Thyroid gland (tissue), 4 donors: ENCODE data around the gene HYOU1. TPM values are rescaled to one million over a fixed set of nuclear protein-coding genes. Genes with fewer than 3 reads are reported as not detected.

ENCODE experiments used
- DNase-seq, 2 donors: peaks; one replicate each; pipeline ENCODE4 v3.0.0-alpha.2; 2019
- H3K27ac ChIP-seq, 3 donors: fragments of 200-600 bp; sonication (generic); 1 replicate in 2 of 3; 2 replicates in 1 of 3; pipeline ENCODE4 v1.5.1; 2016 to 2019; ENCODE audit warnings: mild to moderate bottlenecking in 1 of 3, moderate library complexity in 1 of 3
- H3K27me3 ChIP-seq: fragments of 200-600 bp; sonication (generic); one replicate; pipeline ENCODE4 v1.5.1; 2019
- H3K36me3 ChIP-seq, 2 donors: fragments of 200-600 bp; sonication (generic); one replicate each; pipeline ENCODE4 v1.5.1; 2016 to 2019
- H3K4me1 ChIP-seq, 2 donors: fragments of 200-600 bp; sonication (generic); one replicate each; pipeline ENCODE4 v1.5.1; 2017 to 2019
- H3K4me3 ChIP-seq, 3 donors: fragments of 200-600 bp; sonication (generic); replicated peaks in 1 of 3; 1 replicate in 2 of 3; 2 replicates in 1 of 3; pipeline ENCODE4 v1.5.1; 2016; ENCODE audit warnings: mild to moderate bottlenecking in 1 of 3
- H3K9me3 ChIP-seq: fragments of 200-600 bp; sonication (generic); one replicate; pipeline ENCODE4 v1.5.1; 2017
- CTCF ChIP-seq, 6 experiments: fragments of 200-600 bp in 3 of 6; fragments of 450-650 bp in 3 of 6; sonication (generic) in 3 of 6; IDR thresholded peaks; one replicate each; pipeline ENCODE4 v1.5.1; 2016 to 2019; ENCODE audit warnings: antibody characterized with exemption in 6 of 6, mild to moderate bottlenecking in 2 of 6, inconsistent platforms in 1 of 6, moderate library complexity in 1 of 6
- POLR2A ChIP-seq, 2 donors: fragments of 450-650 bp; IDR thresholded peaks; one replicate each; pipeline ENCODE4 v1.6.1; 2017; ENCODE audit warnings: antibody characterized with exemption in 2 of 2, mild to moderate bottlenecking in 2 of 2, moderate library complexity in 1 of 2
- WGBS, 2 donors: methylation state at CpG; one replicate each; pipeline ENCODE4 v1.1.5; 2017; 5-methylcytosine and 5-hydroxymethylcytosine counted together
- intact Hi-C: fragments of 100-400 bp; cut with DNase I; formaldehyde crosslinking; loops from one replicate; pipeline ENCODE4 v1.15.1; 2023
- total RNA-seq, 4 donors: library from RNA; depleted of rRNA; stranded (reverse); fragments of >200 nt; gene quantifications; one replicate each; pipeline ENCODE4 v1.2.3, GENCODE V29; 2016

Gene HYOU1
- total RNA-seq, 4 donors from 2014 or later: 145 to 369 (median 320) TPM

- no peaks in the 10 kb centered on the region for H3K27me3 ChIP-seq
- DNase-seq: no peak
- H3K4me1 ChIP-seq: peaks cover 12 to 25% of the 10 kb centered on the region in 2 donors
- no peaks in the 10 kb centered on the region for H3K9me3 ChIP-seq
- WGBS, 2 donors: 45 to 48% methylated on average over 11 of the region's 11 CpGs
- H3K36me3 ChIP-seq: peaks cover 9 to 11% of the 10 kb centered on the region in 2 donors
- H3K27ac ChIP-seq: no peak overlapping the region
- intact Hi-C loops: no loop called here
- peak in 1 of 6 experiments; percentile 8 for TF ChIP-seq CTCF (IDR thresholded peaks at IDR 0.05)
- TF ChIP-seq POLR2A (IDR thresholded peaks at IDR 0.05): no peak
- peak overlapping the region in 1 of 3 donors; percentile 74 for H3K4me3 ChIP-seq
Measured at GRCh38 chr11:119100246-119100970, 43.4 kb upstream of the HYOU1 start.

- H3K9me3 ChIP-seq: no peaks in the 10 kb centered on the region
- no peak for DNase-seq
- peaks cover 12 to 25% of the 10 kb centered on the region in 2 donors for H3K4me1 ChIP-seq
- H3K4me3 ChIP-seq: no peak overlapping the region
- no peaks in the 10 kb centered on the region for H3K27me3 ChIP-seq
- intact Hi-C loops: no loop called here
- WGBS, 2 donors: 86 to 87% methylated on average over 6 of the region's 6 CpGs
- no peak overlapping the region for H3K27ac ChIP-seq
- no peak for TF ChIP-seq POLR2A (IDR thresholded peaks at IDR 0.05)
- no peak for TF ChIP-seq CTCF (IDR thresholded peaks at IDR 0.05)
- peaks cover 9 to 11% of the 10 kb centered on the region in 2 donors for H3K36me3 ChIP-seq
Measured at GRCh38 chr11:119099711-119100110, 42.7 kb upstream of the HYOU1 start.

GRCh38 chr11:119095066-119095880 lies 38.3 kb upstream of the HYOU1 start:
- WGBS, 2 donors: 0 to 3% methylated on average over 26 to 45 of the region's 79 CpGs
- intact Hi-C loops: no loop called here
- TF ChIP-seq CTCF (IDR thresholded peaks at IDR 0.05) (peak in 2 of 6 experiments; percentile 3 to 12), POLR2A (IDR thresholded peaks at IDR 0.05) (peak; percentile 98 to 100)

GRCh38 chr11:119094816-119095065 lies 37.7 kb upstream of the HYOU1 start:
- Histone ChIP-seq H3K27ac (peak overlapping the region; percentile 91 to 94 (median 91)), H3K4me1 (peaks cover 12 to 22% of the 10 kb centered on the region in 2 donors), H3K4me3 (peak overlapping the region; percentile 56 to 79 (median 69)), H3K27me3 (no peaks in the 10 kb centered on the region), H3K9me3 (no peaks in the 10 kb centered on the region), H3K36me3 (peaks cover 9 to 11% of the 10 kb centered on the region in 2 donors)
- no CpG with 5 or more reads among the region's 19 CpGs for WGBS, 2 donors
- intact Hi-C loops: no loop called here
- no peak for TF ChIP-seq POLR2A (IDR thresholded peaks at IDR 0.05)
- TF ChIP-seq CTCF (IDR thresholded peaks at IDR 0.05): peak; percentile 56 to 85 (median 65)
- DNase-seq: peak; percentile 87 to 90

More at GRCh38 chr11:119095066-119095880, 38.3 kb upstream of the HYOU1 start:
- DNase-seq: peak; percentile 99
- H3K27me3 ChIP-seq: no peaks in the 10 kb centered on the region
- H3K4me3 ChIP-seq: peak overlapping the region; percentile 56 to 79 (median 69)
- peaks cover 15 to 26% of the 10 kb centered on the region in 2 donors for H3K4me1 ChIP-seq
- peak overlapping the region; percentile 91 to 94 (median 91) for H3K27ac ChIP-seq
- peaks cover 9 to 11% of the 10 kb centered on the region in 2 donors for H3K36me3 ChIP-seq
- H3K9me3 ChIP-seq: no peaks in the 10 kb centered on the region
